ENCODE results near the gene PYHIN1.

GRCh38 chr1:159023723-159024122 is 92.4 kb downstream of the PYHIN1 start:
- TF ChIP-seq CTCF (IDR thresholded peaks at IDR 0.05) = no peak
- no peak for TF ChIP-seq POLR2AphosphoS5 (IDR thresholded peaks at IDR 0.05)
